ENCODE results near the gene OXSR1.
"Not testable (repeated sequence)": the region's sequence is repeated elsewhere in the genome, so short reads cannot be mapped to it uniquely, and the experiment has no call there.

The OXSR1 gene

DNA sequence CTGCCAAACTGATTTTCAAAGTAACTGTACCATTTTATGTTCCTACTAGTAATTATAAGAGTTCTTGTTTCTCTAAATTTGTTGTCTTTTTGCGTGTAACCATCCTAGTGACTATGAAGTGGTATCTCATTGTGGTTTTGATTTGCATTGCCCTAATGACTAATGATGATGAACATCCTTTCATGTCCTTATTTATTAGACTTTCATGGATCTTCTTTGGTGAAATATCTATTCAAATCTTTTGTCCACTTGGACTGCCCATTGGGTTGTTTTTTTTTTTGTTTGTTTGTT, 3.6 kb downstream of the OXSR1 start:
- no peak for DNase-seq

DNA sequence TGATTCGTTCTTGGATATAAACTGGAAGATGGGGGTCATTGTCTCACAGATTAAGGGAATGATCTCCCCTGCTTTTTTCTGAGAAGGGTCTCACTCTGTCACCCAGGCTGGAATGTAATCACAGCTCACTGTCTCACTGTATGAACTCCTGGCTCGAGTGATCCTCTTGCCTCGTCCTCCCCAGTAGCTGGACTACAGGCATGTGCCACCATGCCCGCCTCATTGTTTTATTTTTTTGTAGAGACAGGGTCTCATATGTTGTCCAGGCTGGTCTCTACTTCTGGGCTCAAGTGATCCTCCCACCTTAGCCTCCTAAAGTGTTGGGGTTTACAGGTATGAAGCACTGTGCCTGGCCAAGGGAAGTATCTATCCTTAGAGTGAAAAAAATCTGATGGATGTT, 5.4 kb downstream of the OXSR1 start:
- no peak for DNase-seq

DNA sequence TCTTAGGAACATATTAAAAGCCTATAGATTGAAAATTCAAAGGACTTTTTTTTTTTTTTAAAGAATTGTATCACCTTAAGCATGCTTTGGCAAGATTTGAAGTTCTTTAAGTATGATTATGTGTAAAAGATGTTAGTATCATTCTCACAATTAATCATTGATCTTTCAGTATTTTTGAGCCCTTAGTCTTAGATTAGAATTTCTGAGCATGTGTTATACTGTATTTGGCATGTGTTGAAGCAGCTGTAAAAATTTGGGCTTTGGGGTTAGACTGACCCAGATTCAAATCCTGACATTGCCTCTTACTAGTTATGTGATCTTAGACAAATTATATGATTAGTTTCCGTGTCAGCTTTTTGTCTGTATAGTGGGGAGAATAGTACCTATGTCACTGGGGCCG, 6.3 kb downstream of the OXSR1 start:
- DNase-seq, result no peak

- no peak for DNase-seq
Observed at GRCh38 chr3:38173834-38174418, 8.6 kb downstream of the OXSR1 start.

DNA sequence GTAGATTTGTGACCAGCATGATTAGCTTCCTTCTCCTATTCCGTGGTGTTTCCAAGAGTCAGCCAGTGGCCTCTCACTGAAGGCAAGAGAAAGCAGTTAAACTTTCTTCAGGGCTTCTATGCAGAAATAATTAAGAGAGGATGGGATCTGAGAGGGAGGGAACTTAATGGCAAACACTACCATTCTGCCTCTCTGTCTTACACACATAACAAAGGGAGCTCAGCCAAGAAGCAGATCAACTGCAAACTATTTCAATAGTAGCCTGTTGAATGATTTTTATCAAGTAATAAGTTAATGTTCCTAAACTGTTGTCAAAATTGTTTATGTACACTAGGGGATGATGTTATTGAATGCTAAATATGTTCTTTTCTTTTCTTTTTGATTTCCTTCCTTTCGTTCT, 11.8 kb downstream of the OXSR1 start:
- DNase-seq, result no peak

DNA sequence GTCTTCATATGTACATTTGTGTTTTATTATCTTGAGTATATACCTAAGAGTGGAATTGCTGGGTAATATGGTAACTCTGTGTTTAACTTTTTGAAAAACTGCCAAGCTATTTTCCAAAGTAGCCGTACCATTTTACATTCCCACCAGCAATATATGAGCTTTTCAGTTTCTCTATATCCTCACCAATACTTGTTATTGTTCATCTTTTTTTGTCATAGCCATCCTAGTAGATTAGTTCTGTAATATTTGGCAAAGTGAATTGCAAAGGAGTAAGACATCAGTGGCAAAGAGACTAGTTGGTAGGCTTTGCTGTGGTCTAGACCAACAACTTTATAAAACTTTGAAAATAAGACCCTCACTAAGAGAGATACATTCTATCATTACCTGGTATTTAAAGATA, 21.4 kb downstream of the OXSR1 start:
- no peak for DNase-seq

- DNase-seq, result no peak
Observed at GRCh38 chr3:38190481-38190881, 25.1 kb downstream of the OXSR1 start.

DNA sequence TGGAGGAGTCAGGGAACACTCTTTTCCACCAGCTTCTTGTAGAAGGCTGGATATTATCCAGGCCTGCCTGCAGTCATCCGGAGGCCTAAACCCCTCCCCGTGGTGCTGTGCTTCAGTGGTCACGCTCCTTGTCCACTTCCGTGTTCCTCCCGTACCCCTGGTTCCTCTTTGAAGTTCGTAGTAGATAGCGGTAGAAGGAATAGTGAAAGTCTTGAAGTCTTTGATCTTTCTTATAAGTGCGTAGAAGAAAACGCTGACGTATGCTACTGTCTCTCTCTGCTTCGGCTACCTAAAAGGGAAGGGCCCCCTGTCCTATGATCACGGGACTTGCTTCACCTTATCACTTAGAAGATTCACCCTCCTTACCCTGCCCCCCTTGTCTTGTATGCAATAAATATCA, 37.6 kb downstream of the OXSR1 start:
- DNase-seq, result not testable (repeated sequence)

DNA sequence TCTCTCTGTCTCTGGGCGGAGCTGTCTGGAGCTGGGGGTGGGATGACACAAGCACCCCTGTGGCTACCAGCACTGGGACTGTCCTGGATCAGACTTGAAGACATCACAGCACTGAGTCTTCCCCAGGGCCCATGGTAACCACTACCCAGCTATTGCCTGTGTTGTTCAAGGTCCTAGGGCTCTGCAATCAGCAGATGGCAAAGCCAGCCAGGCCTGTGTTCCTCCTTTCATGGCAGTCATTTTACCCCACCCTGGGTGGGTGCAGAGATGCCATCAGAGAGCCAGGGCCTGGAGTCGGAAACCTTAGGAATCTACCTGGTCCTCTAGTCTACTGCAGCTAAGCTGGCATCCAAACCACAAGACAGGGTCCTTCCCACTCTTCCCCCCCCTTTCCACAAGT, 38.4 kb downstream of the OXSR1 start:
- no peak for DNase-seq

- DNase-seq, result no peak
Observed at GRCh38 chr3:38204599-38205471, 39.5 kb downstream of the OXSR1 start.

DNA sequence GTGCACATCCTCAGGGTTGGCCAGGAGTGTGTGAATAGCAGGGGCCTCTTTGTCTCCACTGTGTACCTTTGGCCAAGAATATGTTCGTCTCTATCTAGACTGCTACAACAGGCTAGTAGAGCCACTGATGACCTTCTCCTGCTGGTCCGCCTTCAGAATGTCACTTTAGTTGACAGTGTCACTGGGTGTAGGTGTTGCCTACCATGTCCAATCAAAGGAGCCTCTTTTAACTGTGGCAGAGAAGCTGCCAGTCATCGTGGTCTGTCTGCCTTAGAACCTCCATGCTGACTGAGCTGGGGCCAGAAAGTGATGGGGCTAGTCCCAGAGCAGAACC, 40.1 kb downstream of the OXSR1 start:
- no peak for DNase-seq

DNA sequence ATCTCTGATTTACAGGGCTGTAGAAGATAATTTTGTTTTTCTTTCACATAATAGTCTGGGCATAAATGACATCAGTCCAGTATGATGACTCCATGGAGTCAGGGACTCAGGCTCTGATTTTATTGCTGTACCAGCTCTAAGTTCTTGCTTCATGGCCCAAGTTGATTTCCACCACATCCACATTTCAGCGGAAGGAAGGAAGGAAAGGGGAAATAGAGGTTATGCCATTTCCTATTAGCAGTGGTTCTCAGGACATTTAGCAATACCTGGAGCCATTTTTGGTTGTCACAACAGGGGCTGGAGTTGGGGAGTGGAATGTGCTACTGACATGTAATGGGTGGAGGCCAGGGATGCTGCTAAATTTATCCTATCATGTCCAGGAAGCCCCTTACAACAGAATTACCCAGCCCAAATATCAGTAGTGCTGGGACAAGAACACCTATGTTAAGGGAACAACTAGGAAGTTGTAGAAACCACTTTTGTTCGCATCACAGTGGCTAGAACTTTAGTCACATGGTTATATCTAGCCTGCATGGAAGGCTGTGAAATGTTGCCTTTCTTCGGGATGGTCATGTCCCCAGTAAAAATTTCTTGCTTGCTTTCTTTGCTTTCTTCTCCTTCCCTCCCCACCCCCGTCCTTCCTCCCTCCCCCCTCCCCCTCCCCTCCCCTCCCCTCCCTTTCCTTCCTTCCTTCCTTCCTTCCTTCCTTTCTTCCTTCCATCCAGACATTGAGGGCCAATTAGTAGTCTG, 42.1 kb downstream of the OXSR1 start:
- DNase-seq, result no peak

- DNase-seq, result no peak
Observed at GRCh38 chr3:38210141-38210757, 44.9 kb downstream of the OXSR1 start.

DNA sequence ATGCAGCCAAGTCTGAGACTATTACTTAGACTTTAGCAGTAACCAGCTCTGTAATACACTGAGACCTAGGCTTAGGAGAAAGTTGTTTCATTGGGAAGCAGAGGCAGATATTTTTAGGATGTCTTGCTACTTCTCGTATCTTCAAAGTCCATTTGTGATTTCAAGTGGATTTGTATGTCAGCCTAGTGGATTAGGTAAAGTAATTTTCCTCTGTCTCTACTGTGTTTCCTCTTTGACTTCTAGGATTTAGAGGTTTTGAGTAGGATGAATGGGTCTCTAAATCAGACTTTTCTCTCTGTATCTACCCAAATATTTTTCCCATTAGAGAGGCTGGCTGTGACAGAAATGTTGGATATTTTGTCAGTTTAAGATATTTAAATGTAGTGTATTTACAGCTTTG, 46.8 kb downstream of the OXSR1 start:
- no peak for DNase-seq

- no peak for DNase-seq
Observed at GRCh38 chr3:38214560-38214959, 49.2 kb downstream of the OXSR1 start.

DNA sequence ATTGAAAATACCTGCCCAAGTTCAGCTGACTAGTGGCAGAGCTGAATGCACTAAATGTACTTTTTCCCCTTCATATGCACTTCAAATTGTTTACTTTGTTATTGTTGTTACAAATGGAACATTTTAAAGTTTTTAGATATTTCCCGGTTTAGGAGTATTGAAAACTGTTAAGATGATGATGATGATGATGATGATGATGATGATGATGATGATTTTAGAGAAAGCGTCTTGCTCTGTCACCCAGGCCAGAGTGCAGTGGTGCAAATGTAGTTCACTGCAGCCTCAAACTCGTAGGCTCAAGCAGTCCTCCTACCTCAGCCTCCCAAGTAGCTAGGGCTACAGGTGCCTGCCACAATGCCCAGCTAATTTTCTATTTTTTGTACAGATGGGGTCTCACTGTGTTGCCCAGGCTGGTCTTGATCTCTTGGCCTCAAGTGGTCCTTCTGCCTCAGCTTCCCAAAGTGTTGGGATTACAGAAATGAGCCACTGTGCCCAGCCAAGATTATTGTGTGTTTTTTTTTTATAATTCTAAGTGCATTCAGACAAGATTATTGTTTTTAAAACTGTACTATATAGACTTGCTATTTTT, 54.4 kb downstream of the OXSR1 start:
- no peak for DNase-seq

- DNase-seq, result no peak
Observed at GRCh38 chr3:38221005-38221404, 55.7 kb downstream of the OXSR1 start.

DNA sequence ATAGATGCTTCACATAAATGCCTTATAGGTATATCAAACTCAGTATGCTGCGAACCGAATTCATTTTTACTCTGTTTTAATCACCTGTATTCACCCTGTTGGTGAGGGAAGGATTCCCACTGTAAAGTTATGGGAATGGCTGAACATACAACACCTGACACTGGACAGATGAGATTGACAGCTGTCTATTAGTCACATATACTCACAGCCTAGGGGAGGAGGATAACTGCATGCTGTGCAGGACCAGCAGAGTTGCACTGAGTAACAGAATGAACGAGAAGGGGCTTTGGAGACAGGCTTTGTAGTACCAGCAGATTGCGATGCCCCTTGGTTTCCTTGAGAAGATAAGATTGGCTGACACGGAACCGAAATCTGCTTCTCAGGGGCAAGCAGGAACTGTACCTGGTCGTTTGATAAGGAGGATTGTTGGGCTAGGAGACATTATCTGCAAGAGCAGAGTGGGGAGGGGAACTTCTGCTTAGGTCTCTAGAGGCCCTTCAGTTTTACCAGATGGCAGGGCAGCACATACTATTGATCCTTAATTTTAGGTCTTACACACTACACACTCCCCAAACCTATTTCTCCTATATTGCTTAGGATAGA, 56.8 kb downstream of the OXSR1 start:
- DNase-seq, result no peak

DNA sequence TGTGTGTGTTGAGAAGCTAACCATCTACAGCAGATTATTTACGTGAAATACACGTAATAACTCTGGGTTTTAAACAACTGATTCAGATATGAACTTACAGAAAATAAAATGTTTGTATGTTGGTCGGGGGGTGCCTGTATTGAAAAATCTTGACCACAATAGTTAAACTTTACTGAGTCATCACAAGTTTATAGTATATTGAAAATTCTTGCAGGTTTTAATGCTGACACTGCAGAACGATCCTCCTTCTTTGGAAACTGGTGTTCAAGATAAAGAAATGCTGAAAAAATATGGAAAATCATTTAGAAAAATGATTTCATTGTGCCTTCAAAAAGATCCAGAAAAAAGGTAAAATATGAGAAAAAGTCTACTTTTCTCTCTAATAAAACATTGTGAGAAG, 59.0 kb downstream of the OXSR1 start:
- DNase-seq, result no peak

DNA sequence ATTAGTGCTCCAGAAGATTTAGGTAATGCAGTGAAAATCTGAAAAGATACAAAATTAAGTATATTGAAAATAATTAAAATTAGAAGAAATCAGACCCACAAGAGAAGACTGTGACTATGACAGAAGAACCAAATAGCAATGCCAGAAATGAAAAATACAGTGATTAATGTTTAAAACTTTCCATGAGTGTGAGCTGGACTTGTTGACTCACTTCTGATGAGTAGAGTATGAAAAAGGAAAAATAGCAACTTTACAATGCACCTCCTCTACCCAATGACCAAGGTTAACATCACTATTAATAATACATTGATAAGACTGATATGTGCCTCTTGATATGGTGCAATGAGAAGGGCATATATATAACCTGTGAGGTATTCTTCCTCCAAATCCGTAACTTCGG, 60.9 kb downstream of the OXSR1 start:
- DNase-seq, result no peak

DNA sequence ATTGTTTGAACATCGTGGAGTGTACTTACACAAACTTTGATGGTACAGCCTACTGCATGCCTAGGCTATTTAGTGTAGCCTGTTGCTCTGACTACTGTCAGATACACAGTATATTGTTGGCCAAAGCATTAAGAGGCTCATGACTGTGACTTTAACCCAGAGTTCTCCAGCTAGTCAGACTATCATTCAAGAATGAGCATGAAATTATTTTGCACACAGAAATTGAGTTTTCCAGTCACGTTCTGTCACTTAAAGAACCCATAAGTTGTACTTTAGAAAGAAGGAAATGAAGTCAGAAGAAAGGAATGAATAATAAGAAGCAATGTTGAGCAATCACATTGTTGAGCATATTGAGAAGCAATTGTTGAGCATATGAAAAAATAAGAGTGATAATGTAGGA, 62.7 kb downstream of the OXSR1 start:
- DNase-seq, result no peak

DNA sequence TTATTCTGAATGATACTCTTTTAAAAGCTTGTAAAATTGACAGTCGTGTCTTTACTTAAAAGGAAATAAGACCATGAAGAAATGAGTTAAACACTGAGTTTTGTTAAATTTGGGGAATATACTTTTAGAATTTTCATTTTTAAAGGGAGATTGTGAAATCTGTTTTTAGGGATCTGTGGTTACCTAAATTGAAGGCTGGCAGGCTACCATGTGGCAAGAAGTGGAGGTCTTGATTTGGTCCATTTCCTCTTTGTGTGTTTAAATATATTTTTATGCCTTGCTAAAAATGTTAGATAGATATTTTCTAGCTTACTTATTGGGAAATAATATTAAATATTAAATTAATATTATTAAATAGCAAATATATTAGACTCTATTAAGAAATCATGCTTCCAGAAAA, 63.7 kb downstream of the OXSR1 start:
- DNase-seq, result no peak

DNA sequence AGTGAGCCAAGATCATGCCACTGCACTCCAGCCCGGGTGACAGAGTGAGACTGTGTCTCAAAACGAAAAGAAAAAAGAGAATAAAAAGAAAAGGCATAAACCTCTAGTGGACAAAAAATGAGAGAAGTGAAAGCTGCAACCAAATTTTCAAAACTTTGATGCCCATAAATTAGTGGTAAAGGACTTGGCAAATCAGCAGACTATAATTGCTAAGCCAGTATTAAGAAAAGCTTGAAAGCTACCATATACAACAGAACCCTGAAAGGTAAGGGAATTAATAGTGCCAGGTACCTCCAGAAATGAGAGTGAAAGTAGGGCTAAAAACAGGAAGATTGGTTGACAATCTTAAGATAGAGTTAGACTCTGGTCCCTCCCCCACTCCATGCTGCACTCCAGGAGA, 67.4 kb downstream of the OXSR1 start:
- DNase-seq, result no peak

Measured in stimulated activated CD4-positive, alpha-beta T cell treated with anti-CD3 and anti-CD28 coated beads, Interleukin-12 subunit alpha, Interleukin-12 subunit beta, amount 100 ng/mL, for 4 hours (primary cell).